Lung (tissue), 12 donors: Measurements from ENCODE around the gene SFRP2. TPM values are rescaled to one million over a fixed set of nuclear protein-coding genes. Genes with fewer than 3 reads are reported as not detected.
A peak's percentile ranks its signal among the peaks of the same experiment; 100 is the strongest.

Experiments used
- ATAC-seq: fragments of 200-7000 bp; cut with Tn5 transposase; one replicate; pipeline ENCODE4 v1.9.1; 2020; ENCODE audit warnings: moderate number of reproducible peaks; ENCODE audit not compliant: insufficient read depth, low FRiP score
- DNase-seq, 3 donors: peaks; one replicate each; pipeline ENCODE4 v3.0.0-alpha.2; 2013 to 2017
- H3K27ac ChIP-seq, 2 donors: one replicate each; pipeline ENCODE4 v1.5.1; 2013; ENCODE audit warnings: mild to moderate bottlenecking in 2 of 2, moderate library complexity in 2 of 2, control low read depth in 1 of 2, inconsistent platforms in 1 of 2, low read depth in 1 of 2, low read length in 1 of 2
- H3K27me3 ChIP-seq, 3 donors: one replicate each; pipeline ENCODE4 v1.5.1; 2013; ENCODE audit warnings: low read length in 2 of 3; ENCODE audit not compliant: control insufficient read depth in 3 of 3, insufficient read depth in 3 of 3
- H3K36me3 ChIP-seq, 4 donors: one replicate each; pipeline ENCODE4 v1.5.1; 2013; ENCODE audit warnings: low read length in 4 of 4, mild to moderate bottlenecking in 1 of 4, moderate library complexity in 1 of 4; ENCODE audit not compliant: control insufficient read depth in 4 of 4, insufficient read depth in 4 of 4
- H3K4me1 ChIP-seq, 5 donors: one replicate each; pipeline ENCODE4 v1.5.1; 2013; ENCODE audit warnings: low read length in 5 of 5, mild to moderate bottlenecking in 2 of 5, moderate library complexity in 1 of 5; ENCODE audit not compliant: control insufficient read depth in 5 of 5, insufficient read depth in 5 of 5
- H3K4me3 ChIP-seq: one replicate; pipeline ENCODE4 v1.5.1; 2013; ENCODE audit warnings: mild to moderate bottlenecking, control low read depth, moderate library complexity
- H3K9ac ChIP-seq, 2 donors: one replicate each; pipeline ENCODE4 v1.5.1; 2013; ENCODE audit warnings: low read length in 2 of 2, control low read depth in 1 of 2; ENCODE audit not compliant: insufficient read depth in 1 of 2
- H3K9me3 ChIP-seq, 4 donors: one replicate each; pipeline ENCODE4 v1.5.1; 2013; ENCODE audit warnings: low read length in 3 of 4, mild to moderate bottlenecking in 1 of 4, moderate library complexity in 1 of 4; ENCODE audit not compliant: control insufficient read depth in 4 of 4, insufficient read depth in 3 of 4
- CTCF ChIP-seq: IDR thresholded peaks from 2 replicates; pipeline ENCODE4 v1.5.1; 2012; ENCODE audit warnings: mild to moderate bottlenecking; ENCODE audit errors: control extremely low read depth, extremely low read depth
- WGBS, 2 donors: extraction: QIAGEN DNeasy Blood & Tissue Kit; methylation state at CpG; one replicate each; pipeline ENCODE4 v1.1.7; 2013; 5-methylcytosine and 5-hydroxymethylcytosine counted together
- polyA plus RNA-seq, 2 donors: library from polyadenylated mRNA; stranded (reverse); fragments of 200-250 nt; gene quantifications; one replicate each; pipeline ENCODE4 v1.2.1, GENCODE V29; 2013
- total RNA-seq, 2 donors: library from RNA; depleted of rRNA in 1 of 2; stranded (reverse); fragments of >200 nt in 1 of 2; gene quantifications; one replicate each; pipeline ENCODE4 v1.2.1, GENCODE V29; 2014 to 2021
- donor health status: control.
- donor health status: control.
- donor health status: Bipolar disorder and iron deficiency.
- donor health status: healthy.
- donor health status: DM: yes; HTN: yes; CAD: no.

SFRP2 gene
- total and polyA plus RNA-seq, 4 donors = 0.68 to 17.4 (median 6.5) TPM

GRCh38 chr4:153758688-153759406, 30.0 kb downstream of the SFRP2 start:
- H3K9ac ChIP-seq = peak overlapping the region in 1 of 2 donors; percentile 36
- H3K4me1 ChIP-seq = peaks cover 0 to 12% (median under 1%) of the 10 kb centered on the region in 5 donors
- H3K36me3 ChIP-seq = no peaks in the 10 kb centered on the region
- peak in 1 of 3 donors; percentile 31 for DNase-seq
- TF ChIP-seq CTCF = no peak
- 67 to 80% methylated on average over 15 of the region's 15 CpGs for WGBS, 2 donors
- H3K27ac ChIP-seq = no peak overlapping the region
- H3K27me3 ChIP-seq = no peaks in the 10 kb centered on the region
- ATAC-seq = no peak
- H3K4me3 ChIP-seq = no peak overlapping the region
- H3K9me3 ChIP-seq = peaks cover 0 to 7% (median 3%) of the 10 kb centered on the region in 4 donors

GRCh38 chr4:153758136-153758535, 30.7 kb downstream of the SFRP2 start:
- Histone ChIP-seq H3K9me3 (peaks cover 0 to 7% (median 3%) of the 10 kb centered on the region in 4 donors), H3K27me3 (no peaks in the 10 kb centered on the region), H3K36me3 (no peaks in the 10 kb centered on the region), H3K27ac (no peak overlapping the region), H3K4me3 (no peak overlapping the region), H3K4me1 (peaks cover 0 to 12% (median 0%) of the 10 kb centered on the region in 5 donors), H3K9ac (no peak overlapping the region)
- no peak for TF ChIP-seq CTCF
- no peak for DNase-seq
- 95 to 98% methylated on average over 2 of the region's 2 CpGs for WGBS, 2 donors
- ATAC-seq = no peak

GRCh38 chr4:153757407-153757806, 31.5 kb downstream of the SFRP2 start:
- no peak for DNase-seq
- Histone ChIP-seq H3K36me3 (no peaks in the 10 kb centered on the region), H3K27me3 (no peaks in the 10 kb centered on the region), H3K4me1 (peaks cover 0 to 12% (median 0%) of the 10 kb centered on the region in 5 donors), H3K9me3 (peaks cover 0 to 7% (median 3%) of the 10 kb centered on the region in 4 donors), H3K4me3 (no peak overlapping the region), H3K27ac (no peak overlapping the region), H3K9ac (no peak overlapping the region)
- ATAC-seq = no peak
- WGBS, 2 donors = 40 to 69% methylated on average over 1 of the region's 1 CpG
- TF ChIP-seq CTCF = no peak
